NT2/D1 (cell line): ENCODE measurements around the gene ACOXL.

Experiments
- SUZ12 ChIP-seq: IDR thresholded peaks from 2 replicates; pipeline ENCODE4 v1.6.1; 2011; ENCODE audit not compliant: insufficient read length, insufficient read depth; ENCODE audit errors: extremely low read depth
- YY1 ChIP-seq: IDR thresholded peaks from 2 replicates; pipeline ENCODE4 v1.6.1; 2011; ENCODE audit not compliant: insufficient read length, insufficient read depth
- ZNF274 ChIP-seq: IDR thresholded peaks from 2 replicates; pipeline ENCODE4 v1.6.1; 2011; ENCODE audit warnings: mild to moderate bottlenecking, low read depth, low read length

GRCh38 chr2:111025288-111025687 lies 292.9 kb downstream of the ACOXL start:
- TF ChIP-seq YY1: no peak
- no peak for TF ChIP-seq ZNF274
- TF ChIP-seq SUZ12: no peak
